K562 (cell line): ENCODE data around the gene EFEMP2. TPM values are rescaled to one million over a fixed set of nuclear protein-coding genes. Genes with fewer than 3 reads are reported as not detected.
A peak's percentile ranks its signal among the peaks of the same experiment; 100 is the strongest.

Experiments
- ATF7 ChIP-seq: fragments of 450-650 bp; IDR thresholded peaks from 2 replicates; pipeline ENCODE4 v1.7.1; 2014; ENCODE audit warnings: mild to moderate bottlenecking, moderate library complexity
- CBX2 ChIP-seq: fragments of 200-600 bp; sonication (generic); IDR thresholded peaks from one replicate; pipeline ENCODE4 v1.6.1; 2012; ENCODE audit warnings: mild to moderate bottlenecking, low read length, inconsistent platforms; ENCODE audit not compliant: insufficient read depth, poor library complexity, severe bottlenecking
- CREM ChIP-seq: IDR thresholded peaks from 2 replicates; pipeline ENCODE4 v1.6.1; 2014; ENCODE audit warnings: antibody characterized with exemption, low read depth
- ERF ChIP-seq: fragments of 450-650 bp; formaldehyde crosslinking; IDR thresholded peaks from 2 replicates; pipeline ENCODE4 v1.4.0; 2020; ENCODE audit warnings: mild to moderate bottlenecking, mixed read lengths
- ESRRA ChIP-seq: fragments of 450-650 bp; IDR thresholded peaks from 2 replicates; pipeline ENCODE4 v1.6.1; 2014; ENCODE audit warnings: low read depth, mild to moderate bottlenecking, moderate library complexity, borderline replicate concordance
- FOXJ2 ChIP-seq: fragments of 200-800 bp; sonication (Bioruptor generic); IDR thresholded peaks from 2 replicates; pipeline ENCODE4 v1.6.1; 2016; ENCODE audit warnings: missing genetic modification characterization, missing compliant biosample characterization
- GATAD2A ChIP-seq: fragments of 450-650 bp; IDR thresholded peaks from 2 replicates; pipeline ENCODE4 v1.6.1; 2017
- MYC ChIP-seq, 2 experiments: fragments of 250-450 bp in 1 of 2; sonication (Bioruptor Pico) in 1 of 2; IDR thresholded peaks; 2 replicates each; pipeline versions ENCODE4 v1.5.1 to v1.6.1; 2012 to 2021; ENCODE audit warnings: low read depth in 2 of 2, borderline replicate concordance in 1 of 2, improper control_type of control experiment in 1 of 2, low read length in 1 of 2, mild to moderate bottlenecking in 1 of 2, moderate library complexity in 1 of 2
- NBN ChIP-seq: fragments of 450-650 bp; IDR thresholded peaks from 2 replicates; pipeline ENCODE4 v1.6.1; 2016; ENCODE audit warnings: low read depth, mild to moderate bottlenecking
- SMC3 ChIP-seq: conservative IDR thresholded peaks from 2 replicates; pipeline ENCODE4 v1.6.1; 2011; ENCODE audit warnings: low read depth, low read length, improper control_type of control experiment; ENCODE audit not compliant: insufficient read depth
- TFAP4 ChIP-seq: sonication (generic); formaldehyde crosslinking; IDR thresholded peaks from 2 replicates; pipeline ENCODE4 v1.8.0; 2022; ENCODE audit warnings: missing genetic modification reagents, mild to moderate bottlenecking, moderate library complexity, borderline replicate concordance
- TRIM24 ChIP-seq, 2 experiments: fragments of 450-650 bp; IDR thresholded peaks; 2 replicates each; pipeline ENCODE4 v1.6.1; 2016
- YY1 ChIP-seq, 3 experiments: IDR thresholded peaks; 2 replicates each; pipeline ENCODE4 v1.6.1; 2011; ENCODE audit warnings: low read length in 2 of 3, mild to moderate bottlenecking in 2 of 3, moderate library complexity in 2 of 3, borderline replicate concordance in 1 of 3, control low read depth in 1 of 3, low read depth in 1 of 3; ENCODE audit not compliant: insufficient read depth in 3 of 3, insufficient replicate concordance in 2 of 3, control insufficient read depth in 1 of 3, insufficient read length in 1 of 3; ENCODE audit errors: extremely low read depth in 1 of 3
- ZNF239 ChIP-seq: fragments of 250-450 bp; sonication (Bioruptor Pico); IDR thresholded peaks from 2 replicates; pipeline ENCODE4 v1.4.0; 2020; ENCODE audit warnings: mild to moderate bottlenecking
- ZNF24 ChIP-seq: fragments of 450-650 bp; IDR thresholded peaks from 2 replicates; pipeline ENCODE4 v1.6.1; 2016
- ZNF696 ChIP-seq: fragments of 250-450 bp; sonication (Bioruptor Pico); conservative IDR thresholded peaks from 2 replicates; pipeline ENCODE4 v1.4.0; 2020; ENCODE audit warnings: mild to moderate bottlenecking, moderate library complexity
- polyA plus RNA-seq, 8 experiments: library from polyadenylated mRNA; depleted of rRNA in 4 of 8; stranded (reverse) in 5 of 8; unstranded in 3 of 8; fragments of >200 nt; fragmentation: Nextera tagmentation in 2 of 8; fragmentation: Illumina TruSeq in 1 of 8; extraction: Ambion mirVana in 2 of 8; extraction: Trizol in 1 of 8; gene quantifications; 2 replicates each; pipeline versions ENCODE4 v1.2.1 to v1.2.3, GENCODE V29; 2011 to 2014; ENCODE audit warnings: inconsistent platforms in 1 of 8, missing spikeins in 1 of 8
- total RNA-seq, 7 experiments: library from RNA; depleted of rRNA in 6 of 7; stranded (reverse); fragments of >200 nt in 6 of 7; fragmentation: Illumina TruSeq in 2 of 7; extraction: Trizol in 2 of 7; gene quantifications; 2 replicates each; pipeline versions ENCODE4 v1.2.1 to v1.2.3, GENCODE V29; 2011 to 2021; ENCODE audit warnings: low replicate concordance in 1 of 7
- TF ChIP-seq, protein P1 (sequence below): sonication (generic); formaldehyde crosslinking; IDR thresholded peaks from 2 replicates; pipeline ENCODE4 v1.8.0; 2023; ENCODE audit warnings: mild to moderate bottlenecking, missing genetic modification reagents
- TF ChIP-seq, protein P2 (sequence below), 3 experiments: IDR thresholded peaks in 2 of 3; conservative IDR thresholded peaks in 1 of 3; 2 replicates each; pipeline ENCODE4 v1.5.1; 2011 to 2012; ENCODE audit warnings: low read length in 3 of 3, mild to moderate bottlenecking in 3 of 3, control low read depth in 2 of 3, improper control_type of control experiment in 1 of 3, inconsistent platforms in 1 of 3, low read depth in 1 of 3, mixed read lengths in 1 of 3, moderate library complexity in 1 of 3; ENCODE audit not compliant: insufficient read depth in 2 of 3

The EFEMP2 gene
- total and polyA plus RNA-seq, 9 of the 15 experiments (the other 6 are each of a cell fraction or from before 2014, with no cell fraction given), result 0.07 to 2.9 (median 0.69) TPM; not detected in 1

DNA sequence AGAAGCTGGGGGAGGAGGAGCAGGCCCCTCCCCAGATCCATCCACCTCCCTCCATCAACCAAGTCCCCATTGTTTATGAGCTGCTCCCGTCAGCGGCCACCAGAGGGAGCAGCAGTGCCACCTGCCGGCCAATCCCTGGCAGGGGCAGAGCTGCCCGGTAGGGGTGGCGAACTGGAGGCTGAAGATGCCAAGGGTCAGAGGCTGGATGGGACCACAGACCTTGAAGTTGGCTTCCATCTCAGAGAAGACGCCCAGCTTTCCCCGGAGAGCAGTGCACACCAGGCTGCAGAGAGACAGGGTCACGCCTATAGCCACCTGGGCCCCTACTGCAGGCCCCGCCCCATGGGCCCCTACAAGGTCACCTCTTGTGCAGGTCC is 12.1 kb upstream of the EFEMP2 start (continued):
- TF ChIP-seq, protein P1, sequence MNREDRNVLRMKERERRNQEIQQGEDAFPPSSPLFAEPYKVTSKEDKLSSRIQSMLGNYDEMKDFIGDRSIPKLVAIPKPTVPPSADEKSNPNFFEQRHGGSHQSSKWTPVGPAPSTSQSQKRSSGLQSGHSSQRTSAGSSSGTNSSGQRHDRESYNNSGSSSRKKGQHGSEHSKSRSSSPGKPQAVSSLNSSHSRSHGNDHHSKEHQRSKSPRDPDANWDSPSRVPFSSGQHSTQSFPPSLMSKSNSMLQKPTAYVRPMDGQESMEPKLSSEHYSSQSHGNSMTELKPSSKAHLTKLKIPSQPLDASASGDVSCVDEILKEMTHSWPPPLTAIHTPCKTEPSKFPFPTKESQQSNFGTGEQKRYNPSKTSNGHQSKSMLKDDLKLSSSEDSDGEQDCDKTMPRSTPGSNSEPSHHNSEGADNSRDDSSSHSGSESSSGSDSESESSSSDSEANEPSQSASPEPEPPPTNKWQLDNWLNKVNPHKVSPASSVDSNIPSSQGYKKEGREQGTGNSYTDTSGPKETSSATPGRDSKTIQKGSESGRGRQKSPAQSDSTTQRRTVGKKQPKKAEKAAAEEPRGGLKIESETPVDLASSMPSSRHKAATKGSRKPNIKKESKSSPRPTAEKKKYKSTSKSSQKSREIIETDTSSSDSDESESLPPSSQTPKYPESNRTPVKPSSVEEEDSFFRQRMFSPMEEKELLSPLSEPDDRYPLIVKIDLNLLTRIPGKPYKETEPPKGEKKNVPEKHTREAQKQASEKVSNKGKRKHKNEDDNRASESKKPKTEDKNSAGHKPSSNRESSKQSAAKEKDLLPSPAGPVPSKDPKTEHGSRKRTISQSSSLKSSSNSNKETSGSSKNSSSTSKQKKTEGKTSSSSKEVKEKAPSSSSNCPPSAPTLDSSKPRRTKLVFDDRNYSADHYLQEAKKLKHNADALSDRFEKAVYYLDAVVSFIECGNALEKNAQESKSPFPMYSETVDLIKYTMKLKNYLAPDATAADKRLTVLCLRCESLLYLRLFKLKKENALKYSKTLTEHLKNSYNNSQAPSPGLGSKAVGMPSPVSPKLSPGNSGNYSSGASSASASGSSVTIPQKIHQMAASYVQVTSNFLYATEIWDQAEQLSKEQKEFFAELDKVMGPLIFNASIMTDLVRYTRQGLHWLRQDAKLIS (CRISPR knock-in tag), result 0 out of 2 replicates have a peak, but pooled peaks have one; percentile 46
- TF ChIP-seq, protein P2, sequence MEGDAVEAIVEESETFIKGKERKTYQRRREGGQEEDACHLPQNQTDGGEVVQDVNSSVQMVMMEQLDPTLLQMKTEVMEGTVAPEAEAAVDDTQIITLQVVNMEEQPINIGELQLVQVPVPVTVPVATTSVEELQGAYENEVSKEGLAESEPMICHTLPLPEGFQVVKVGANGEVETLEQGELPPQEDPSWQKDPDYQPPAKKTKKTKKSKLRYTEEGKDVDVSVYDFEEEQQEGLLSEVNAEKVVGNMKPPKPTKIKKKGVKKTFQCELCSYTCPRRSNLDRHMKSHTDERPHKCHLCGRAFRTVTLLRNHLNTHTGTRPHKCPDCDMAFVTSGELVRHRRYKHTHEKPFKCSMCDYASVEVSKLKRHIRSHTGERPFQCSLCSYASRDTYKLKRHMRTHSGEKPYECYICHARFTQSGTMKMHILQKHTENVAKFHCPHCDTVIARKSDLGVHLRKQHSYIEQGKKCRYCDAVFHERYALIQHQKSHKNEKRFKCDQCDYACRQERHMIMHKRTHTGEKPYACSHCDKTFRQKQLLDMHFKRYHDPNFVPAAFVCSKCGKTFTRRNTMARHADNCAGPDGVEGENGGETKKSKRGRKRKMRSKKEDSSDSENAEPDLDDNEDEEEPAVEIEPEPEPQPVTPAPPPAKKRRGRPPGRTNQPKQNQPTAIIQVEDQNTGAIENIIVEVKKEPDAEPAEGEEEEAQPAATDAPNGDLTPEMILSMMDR (IDR thresholded peaks at IDR 0.05 in 2 of 3, conservative IDR thresholded peaks at IDR 0.05 in 1 of 3; ENCODE audit: insufficient read depth in 2 of 3, low read depth in 1 of 3, low read length in 3 of 3), result peak; percentile 100
- peak; percentile 71 for TF ChIP-seq CREM
- 0 out of 2 replicates have a peak, but pooled peaks have one; percentile 44 for TF ChIP-seq NBN
- TF ChIP-seq ATF7, result peak; percentile 55
- peak; percentile 67 for TF ChIP-seq ESRRA
- 0 out of 2 replicates have a peak, but pooled peaks have one; percentile 33 for TF ChIP-seq ERF (CRISPR knock-in tag)
- TF ChIP-seq YY1 (IDR thresholded peaks at IDR 0.05; ENCODE audit: borderline replicate concordance in 1 of 3, control insufficient read depth in 1 of 3, extremely low read depth in 1 of 3, insufficient read depth in 3 of 3, insufficient read length in 1 of 3, insufficient replicate concordance in 2 of 3, low read depth in 1 of 3, low read length in 2 of 3), result peak in 2 of 3 experiments; percentile 51 to 65
- TF ChIP-seq ZNF696 (CRISPR knock-in tag), result no peak
- peak; percentile 95 for TF ChIP-seq SMC3
- TF ChIP-seq ZNF239 (CRISPR knock-in tag), result no peak
- TF ChIP-seq CBX2, result no peak
- TF ChIP-seq TRIM24 (IDR thresholded peaks at IDR 0.05), result no peak
- TF ChIP-seq GATAD2A, result peak; percentile 44; the same call in 1 of the 2 replicates
- peak; percentile 80 for TF ChIP-seq TFAP4 (CRISPR knock-in tag)
- no peak for TF ChIP-seq ZNF24
- TF ChIP-seq FOXJ2 (tag), result no peak
- 0 out of 2 replicates have a peak, but pooled peaks have one; percentile 23 for TF ChIP-seq MYC (IDR thresholded peaks at IDR 0.05; ENCODE audit: low read depth, low read length)
- TF ChIP-seq MYC (CRISPR knock-in tag; IDR thresholded peaks at IDR 0.05; ENCODE audit: borderline replicate concordance, low read depth), result no peak
